Measurements from ENCODE around the gene RNH1. TPM values are rescaled to one million over a fixed set of nuclear protein-coding genes. Genes with fewer than 3 reads are reported as not detected.

RNH1 gene
- total and polyA plus RNA-seq, 10 of the 15 experiments (the other 5 are each of a cell fraction or from before 2014, with no cell fraction given) = 2.3 to 162 (median 72.1) TPM

DNA sequence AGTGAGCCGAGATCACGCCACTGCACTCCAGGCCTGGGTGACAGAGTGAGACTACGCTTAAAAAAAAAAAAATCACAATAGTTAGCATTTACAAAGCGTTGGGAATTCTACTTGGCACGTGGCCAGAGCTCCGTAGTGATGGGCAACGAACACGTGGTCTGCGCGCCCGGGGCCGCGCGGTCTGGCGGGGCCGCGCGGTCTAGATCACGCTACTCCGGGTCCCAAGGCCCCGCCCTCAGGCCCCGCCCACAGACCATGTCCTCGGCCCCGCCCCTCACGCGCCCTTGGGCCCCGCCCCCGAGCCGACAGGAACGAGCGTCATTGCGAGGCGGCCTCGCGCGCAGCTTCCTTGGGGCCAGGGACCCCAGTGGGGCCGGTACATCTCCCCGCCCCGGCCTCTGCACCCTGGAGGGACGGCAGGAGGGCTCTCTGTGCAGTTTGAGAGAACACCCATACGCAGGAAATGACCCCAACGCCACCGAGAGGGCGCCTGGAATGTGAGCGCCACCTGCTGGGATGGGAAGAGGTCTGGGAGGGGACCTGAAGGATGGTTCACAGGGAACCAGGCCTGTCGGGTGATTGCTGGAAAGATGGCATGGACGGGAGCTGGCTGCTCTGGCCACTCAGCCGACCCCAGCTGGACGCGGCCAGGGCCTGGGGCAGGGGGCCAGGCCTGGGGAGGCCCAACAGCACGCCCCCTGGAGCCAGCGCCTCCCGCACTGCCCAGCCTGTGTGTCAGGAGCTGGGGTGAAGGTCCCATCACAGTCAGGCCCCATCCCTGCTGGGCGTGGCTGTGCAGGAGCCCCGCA, 58.9 kb downstream of the RNH1 start (continued):
- TF ChIP-seq, protein P1, sequence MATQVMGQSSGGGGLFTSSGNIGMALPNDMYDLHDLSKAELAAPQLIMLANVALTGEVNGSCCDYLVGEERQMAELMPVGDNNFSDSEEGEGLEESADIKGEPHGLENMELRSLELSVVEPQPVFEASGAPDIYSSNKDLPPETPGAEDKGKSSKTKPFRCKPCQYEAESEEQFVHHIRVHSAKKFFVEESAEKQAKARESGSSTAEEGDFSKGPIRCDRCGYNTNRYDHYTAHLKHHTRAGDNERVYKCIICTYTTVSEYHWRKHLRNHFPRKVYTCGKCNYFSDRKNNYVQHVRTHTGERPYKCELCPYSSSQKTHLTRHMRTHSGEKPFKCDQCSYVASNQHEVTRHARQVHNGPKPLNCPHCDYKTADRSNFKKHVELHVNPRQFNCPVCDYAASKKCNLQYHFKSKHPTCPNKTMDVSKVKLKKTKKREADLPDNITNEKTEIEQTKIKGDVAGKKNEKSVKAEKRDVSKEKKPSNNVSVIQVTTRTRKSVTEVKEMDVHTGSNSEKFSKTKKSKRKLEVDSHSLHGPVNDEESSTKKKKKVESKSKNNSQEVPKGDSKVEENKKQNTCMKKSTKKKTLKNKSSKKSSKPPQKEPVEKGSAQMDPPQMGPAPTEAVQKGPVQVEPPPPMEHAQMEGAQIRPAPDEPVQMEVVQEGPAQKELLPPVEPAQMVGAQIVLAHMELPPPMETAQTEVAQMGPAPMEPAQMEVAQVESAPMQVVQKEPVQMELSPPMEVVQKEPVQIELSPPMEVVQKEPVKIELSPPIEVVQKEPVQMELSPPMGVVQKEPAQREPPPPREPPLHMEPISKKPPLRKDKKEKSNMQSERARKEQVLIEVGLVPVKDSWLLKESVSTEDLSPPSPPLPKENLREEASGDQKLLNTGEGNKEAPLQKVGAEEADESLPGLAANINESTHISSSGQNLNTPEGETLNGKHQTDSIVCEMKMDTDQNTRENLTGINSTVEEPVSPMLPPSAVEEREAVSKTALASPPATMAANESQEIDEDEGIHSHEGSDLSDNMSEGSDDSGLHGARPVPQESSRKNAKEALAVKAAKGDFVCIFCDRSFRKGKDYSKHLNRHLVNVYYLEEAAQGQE (IDR thresholded peaks at IDR 0.05; ENCODE audit: low read depth, low read length) = no peak
- TF ChIP-seq SMAD1 (IDR thresholded peaks at IDR 0.05; ENCODE audit: low read depth, partially characterized antibody) (peak; percentile 91), RFX5 (IDR thresholded peaks at IDR 0.05; ENCODE audit: low read depth, low read length) (no peak), BMI1 (IDR thresholded peaks at IDR 0.05; ENCODE audit: borderline replicate concordance) (no peak), SREBF1 (IDR thresholded peaks at IDR 0.05; ENCODE audit: low read length) (no peak), FOXK2 (IDR thresholded peaks at IDR 0.05) (no peak), TARDBP (IDR thresholded peaks at IDR 0.05; ENCODE audit: borderline replicate concordance) (no peak), TCF7 (IDR thresholded peaks at IDR 0.05; ENCODE audit: borderline replicate concordance) (no peak), WRNIP1 (IDR thresholded peaks at IDR 0.05; ENCODE audit: borderline replicate concordance, low read depth, low read length) (no peak), NFIC (IDR thresholded peaks at IDR 0.05; ENCODE audit: low read depth, low read length) (no peak), JUND (IDR thresholded peaks at IDR 0.05; ENCODE audit: low read depth, low read length) (no peak), CREM (IDR thresholded peaks at IDR 0.05; ENCODE audit: low read depth) (0 out of 2 replicates have a peak, but pooled peaks have one; percentile 35), MYC (IDR thresholded peaks at IDR 0.05; ENCODE audit: insufficient read depth, insufficient read length, insufficient replicate concordance, low read length, severe bottlenecking) (peak; percentile 44)
- TF ChIP-seq, protein P2, sequence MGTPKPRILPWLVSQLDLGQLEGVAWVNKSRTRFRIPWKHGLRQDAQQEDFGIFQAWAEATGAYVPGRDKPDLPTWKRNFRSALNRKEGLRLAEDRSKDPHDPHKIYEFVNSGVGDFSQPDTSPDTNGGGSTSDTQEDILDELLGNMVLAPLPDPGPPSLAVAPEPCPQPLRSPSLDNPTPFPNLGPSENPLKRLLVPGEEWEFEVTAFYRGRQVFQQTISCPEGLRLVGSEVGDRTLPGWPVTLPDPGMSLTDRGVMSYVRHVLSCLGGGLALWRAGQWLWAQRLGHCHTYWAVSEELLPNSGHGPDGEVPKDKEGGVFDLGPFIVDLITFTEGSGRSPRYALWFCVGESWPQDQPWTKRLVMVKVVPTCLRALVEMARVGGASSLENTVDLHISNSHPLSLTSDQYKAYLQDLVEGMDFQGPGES (IDR thresholded peaks at IDR 0.05) = no peak
- TF ChIP-seq, protein P3, sequence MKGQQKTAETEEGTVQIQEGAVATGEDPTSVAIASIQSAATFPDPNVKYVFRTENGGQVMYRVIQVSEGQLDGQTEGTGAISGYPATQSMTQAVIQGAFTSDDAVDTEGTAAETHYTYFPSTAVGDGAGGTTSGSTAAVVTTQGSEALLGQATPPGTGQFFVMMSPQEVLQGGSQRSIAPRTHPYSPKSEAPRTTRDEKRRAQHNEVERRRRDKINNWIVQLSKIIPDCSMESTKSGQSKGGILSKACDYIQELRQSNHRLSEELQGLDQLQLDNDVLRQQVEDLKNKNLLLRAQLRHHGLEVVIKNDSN (IDR thresholded peaks at IDR 0.05; ENCODE audit: borderline replicate concordance, extremely low read length, insufficient read depth, low read depth, low read length) = peak; percentile 62
- TF ChIP-seq, protein P4, sequence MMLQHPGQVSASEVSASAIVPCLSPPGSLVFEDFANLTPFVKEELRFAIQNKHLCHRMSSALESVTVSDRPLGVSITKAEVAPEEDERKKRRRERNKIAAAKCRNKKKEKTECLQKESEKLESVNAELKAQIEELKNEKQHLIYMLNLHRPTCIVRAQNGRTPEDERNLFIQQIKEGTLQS (IDR thresholded peaks at IDR 0.05; ENCODE audit: borderline replicate concordance, extremely low read depth, low read depth, low read length) = no peak; the same call in 1 of the 2 replicates
- TF ChIP-seq, protein P5, sequence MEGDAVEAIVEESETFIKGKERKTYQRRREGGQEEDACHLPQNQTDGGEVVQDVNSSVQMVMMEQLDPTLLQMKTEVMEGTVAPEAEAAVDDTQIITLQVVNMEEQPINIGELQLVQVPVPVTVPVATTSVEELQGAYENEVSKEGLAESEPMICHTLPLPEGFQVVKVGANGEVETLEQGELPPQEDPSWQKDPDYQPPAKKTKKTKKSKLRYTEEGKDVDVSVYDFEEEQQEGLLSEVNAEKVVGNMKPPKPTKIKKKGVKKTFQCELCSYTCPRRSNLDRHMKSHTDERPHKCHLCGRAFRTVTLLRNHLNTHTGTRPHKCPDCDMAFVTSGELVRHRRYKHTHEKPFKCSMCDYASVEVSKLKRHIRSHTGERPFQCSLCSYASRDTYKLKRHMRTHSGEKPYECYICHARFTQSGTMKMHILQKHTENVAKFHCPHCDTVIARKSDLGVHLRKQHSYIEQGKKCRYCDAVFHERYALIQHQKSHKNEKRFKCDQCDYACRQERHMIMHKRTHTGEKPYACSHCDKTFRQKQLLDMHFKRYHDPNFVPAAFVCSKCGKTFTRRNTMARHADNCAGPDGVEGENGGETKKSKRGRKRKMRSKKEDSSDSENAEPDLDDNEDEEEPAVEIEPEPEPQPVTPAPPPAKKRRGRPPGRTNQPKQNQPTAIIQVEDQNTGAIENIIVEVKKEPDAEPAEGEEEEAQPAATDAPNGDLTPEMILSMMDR (IDR thresholded peaks at IDR 0.05 in 2 of 3, conservative IDR thresholded peaks at IDR 0.05 in 1 of 3; ENCODE audit: control insufficient read depth in 2 of 3, extremely low read depth in 1 of 3, insufficient read depth in 1 of 3, low read depth in 3 of 3, low read length in 3 of 3) = peak; percentile 83 to 87 (median 87)
